Upper lobe of left lung (tissue), 4 donors: ENCODE data around the gene RER1.

ENCODE experiments used
- CTCF ChIP-seq, 6 experiments: fragments of 450-650 bp in 4 of 6; fragments of 200-600 bp in 2 of 6; sonication (generic) in 2 of 6; IDR thresholded peaks; one replicate each; pipeline ENCODE4 v1.5.1; 2016 to 2019; ENCODE audit warnings: antibody characterized with exemption in 6 of 6
- EP300 ChIP-seq, 4 donors: sonication (generic); formaldehyde crosslinking; IDR thresholded peaks; one replicate each; pipeline ENCODE4 v1.5.1; 2017; ENCODE audit warnings: antibody characterized with exemption in 4 of 4, control low read depth in 2 of 4
- POLR2A ChIP-seq, 4 donors: fragments of 450-650 bp; IDR thresholded peaks; one replicate each; pipeline ENCODE4 v1.5.1; 2016 to 2017; ENCODE audit warnings: antibody characterized with exemption in 4 of 4, mild to moderate bottlenecking in 2 of 4

GRCh38 chr1:2378441-2378851 is 13.2 kb upstream of the RER1 start:
- TF ChIP-seq EP300 (IDR thresholded peaks at IDR 0.05), result no peak
- TF ChIP-seq CTCF (IDR thresholded peaks at IDR 0.05), result no peak
- TF ChIP-seq POLR2A (IDR thresholded peaks at IDR 0.05), result no peak
